ENCODE data around the gene LNX1. TPM values are rescaled to one million over a fixed set of nuclear protein-coding genes. Genes with fewer than 3 reads are reported as not detected.

Gene LNX1
- total and polyA plus RNA-seq, 9 of the 15 experiments (the other 6 are each of a cell fraction or from before 2014, with no cell fraction given) = 0.40 to 3.6 (median 2.2) TPM

DNA sequence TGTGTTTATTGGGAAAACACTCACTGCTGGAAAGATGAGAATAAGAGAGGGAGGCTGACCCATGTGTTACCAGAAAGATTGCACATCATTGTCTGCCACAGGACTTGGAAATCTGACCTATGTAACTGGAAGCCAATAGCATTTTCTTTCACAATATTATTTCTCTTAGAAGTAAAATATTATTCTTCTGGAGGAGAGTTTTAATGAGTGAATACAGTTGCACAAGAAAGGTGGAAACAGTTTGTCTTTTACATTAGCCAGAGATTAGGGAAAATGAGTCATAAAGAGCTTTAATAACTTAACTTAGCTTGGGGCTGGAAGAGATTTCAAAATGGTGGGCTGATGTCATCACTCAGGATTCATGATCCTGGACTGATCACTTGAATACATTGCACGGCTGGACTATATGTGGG, 31.5 kb upstream of the LNX1 start:
- ChIA-PET CTCF (ENCODE audit: low intra/inter-chr PET ratio) (no interaction called here), POLR2A (no interaction called here)
- Histone ChIP-seq H3K4me1 (replicated peaks in 1 of 2; ENCODE audit: control insufficient read depth in 2 of 2, insufficient read depth in 2 of 2, low read length in 2 of 2) (no peaks in the 10 kb centered on the region), H3K4me3 (no peak overlapping the region), H3K4me2 (ENCODE audit: insufficient read depth, low read length) (no peak overlapping the region), H4K20me1 (replicated peaks; ENCODE audit: control insufficient read depth, insufficient read depth, low read length) (no peaks in the 10 kb centered on the region), H2AFZ (ENCODE audit: low read depth, low read length) (no peak overlapping the region), H3K79me2 (ENCODE audit: control insufficient read depth, insufficient read depth, low read length) (no peaks in the 10 kb centered on the region), H3K27ac (ENCODE audit: extremely low read depth, low read depth, low read length) (no peak overlapping the region), H3K36me3 (ENCODE audit: control insufficient read depth, insufficient read depth, low read length) (no peaks in the 10 kb centered on the region), H3K9ac (ENCODE audit: insufficient read depth in 1 of 2, low read depth in 2 of 2, low read length in 2 of 2) (no peak overlapping the region), H3K9me3 (replicated peaks; ENCODE audit: control insufficient read depth, insufficient read depth, low read depth, low read length) (no peaks in the 10 kb centered on the region), H3K9me1 (ENCODE audit: control insufficient read depth, insufficient read depth, low read length) (no peaks in the 10 kb centered on the region), H3K27me3 (ENCODE audit: control insufficient read depth in 2 of 2, insufficient read depth in 2 of 2, low read length in 2 of 2) (no peaks in the 10 kb centered on the region)
- FAIRE-seq = no peak
- DNase-seq (ENCODE audit: extremely low read depth in 1 of 4, low spot score in 3 of 4) = no peak
- BruUV-seq (replicated peaks) = no TSS peak
- ATAC-seq = no peak
- WGBS (ENCODE audit: insufficient coverage, low coverage, missing lambda C conversion rate) = 0% methylated on average over 1 of the region's 1 CpG
- intact Hi-C loops (cut with micrococcal nuclease) (no loop called here), in situ Hi-C loops (cut with MboI) (no loop called here)
- TF ChIP-seq XRCC4 (IDR thresholded peaks at IDR 0.05; ENCODE audit: extremely low read depth, insufficient read depth, insufficient read length) (no peak), CEBPG (CRISPR knock-in tag; IDR thresholded peaks at IDR 0.05) (no peak), CEBPG (tag; conservative IDR thresholded peaks at IDR 0.05 in 1 of 2, IDR thresholded peaks at IDR 0.05 in 1 of 2) (0 out of 4 replicates have a peak, but pooled peaks of 1 of the 2 experiments have one; percentile 29)

DNA sequence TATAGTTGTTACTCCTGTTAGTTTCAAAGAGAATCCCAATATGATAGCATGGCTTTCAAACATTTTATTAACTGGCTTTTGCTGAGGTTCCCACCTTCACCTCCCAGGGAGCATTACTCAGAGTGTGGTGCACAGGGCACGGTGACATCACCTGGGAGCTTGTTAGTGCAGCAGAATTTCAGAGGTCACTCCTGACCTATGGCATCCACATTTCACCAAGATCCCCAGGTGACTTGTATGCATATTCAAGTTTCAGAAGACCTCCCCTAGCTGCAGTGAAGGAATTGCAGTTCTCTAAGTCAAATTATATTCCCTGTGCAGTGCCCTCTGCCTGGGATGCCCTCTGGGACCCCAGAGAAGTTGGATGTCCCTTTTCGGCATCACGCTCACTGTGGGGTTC, 29.7 kb upstream of the LNX1 start:
- no TSS peak for BruUV-seq (replicated peaks)
- TF ChIP-seq, protein P1, sequence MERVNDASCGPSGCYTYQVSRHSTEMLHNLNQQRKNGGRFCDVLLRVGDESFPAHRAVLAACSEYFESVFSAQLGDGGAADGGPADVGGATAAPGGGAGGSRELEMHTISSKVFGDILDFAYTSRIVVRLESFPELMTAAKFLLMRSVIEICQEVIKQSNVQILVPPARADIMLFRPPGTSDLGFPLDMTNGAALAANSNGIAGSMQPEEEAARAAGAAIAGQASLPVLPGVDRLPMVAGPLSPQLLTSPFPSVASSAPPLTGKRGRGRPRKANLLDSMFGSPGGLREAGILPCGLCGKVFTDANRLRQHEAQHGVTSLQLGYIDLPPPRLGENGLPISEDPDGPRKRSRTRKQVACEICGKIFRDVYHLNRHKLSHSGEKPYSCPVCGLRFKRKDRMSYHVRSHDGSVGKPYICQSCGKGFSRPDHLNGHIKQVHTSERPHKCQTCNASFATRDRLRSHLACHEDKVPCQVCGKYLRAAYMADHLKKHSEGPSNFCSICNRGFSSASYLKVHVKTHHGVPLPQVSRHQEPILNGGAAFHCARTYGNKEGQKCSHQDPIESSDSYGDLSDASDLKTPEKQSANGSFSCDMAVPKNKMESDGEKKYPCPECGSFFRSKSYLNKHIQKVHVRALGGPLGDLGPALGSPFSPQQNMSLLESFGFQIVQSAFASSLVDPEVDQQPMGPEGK (CRISPR knock-in tag; IDR thresholded peaks at IDR 0.05; ENCODE audit: borderline replicate concordance) = no peak
- TF ChIP-seq KLF10 (CRISPR knock-in tag; IDR thresholded peaks at IDR 0.05) (no peak), RBM22 (IDR thresholded peaks at IDR 0.05; ENCODE audit: low read depth, low read length, poor library complexity, severe bottlenecking) (no peak)
- TF ChIP-seq, protein P2, sequence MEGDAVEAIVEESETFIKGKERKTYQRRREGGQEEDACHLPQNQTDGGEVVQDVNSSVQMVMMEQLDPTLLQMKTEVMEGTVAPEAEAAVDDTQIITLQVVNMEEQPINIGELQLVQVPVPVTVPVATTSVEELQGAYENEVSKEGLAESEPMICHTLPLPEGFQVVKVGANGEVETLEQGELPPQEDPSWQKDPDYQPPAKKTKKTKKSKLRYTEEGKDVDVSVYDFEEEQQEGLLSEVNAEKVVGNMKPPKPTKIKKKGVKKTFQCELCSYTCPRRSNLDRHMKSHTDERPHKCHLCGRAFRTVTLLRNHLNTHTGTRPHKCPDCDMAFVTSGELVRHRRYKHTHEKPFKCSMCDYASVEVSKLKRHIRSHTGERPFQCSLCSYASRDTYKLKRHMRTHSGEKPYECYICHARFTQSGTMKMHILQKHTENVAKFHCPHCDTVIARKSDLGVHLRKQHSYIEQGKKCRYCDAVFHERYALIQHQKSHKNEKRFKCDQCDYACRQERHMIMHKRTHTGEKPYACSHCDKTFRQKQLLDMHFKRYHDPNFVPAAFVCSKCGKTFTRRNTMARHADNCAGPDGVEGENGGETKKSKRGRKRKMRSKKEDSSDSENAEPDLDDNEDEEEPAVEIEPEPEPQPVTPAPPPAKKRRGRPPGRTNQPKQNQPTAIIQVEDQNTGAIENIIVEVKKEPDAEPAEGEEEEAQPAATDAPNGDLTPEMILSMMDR (IDR thresholded peaks at IDR 0.05 in 2 of 3, conservative IDR thresholded peaks at IDR 0.05 in 1 of 3; ENCODE audit: insufficient read depth in 2 of 3, low read depth in 1 of 3, low read length in 3 of 3) = peak in 2 of 3 experiments; percentile 20 to 27; a peak in 1 of 6 replicates
- no peak for DNase-seq (ENCODE audit: extremely low read depth in 1 of 4, low spot score in 3 of 4)
- no peaks in the 10 kb centered on the region for H3K9me3 ChIP-seq (replicated peaks; ENCODE audit: control insufficient read depth, insufficient read depth, low read depth, low read length)
- ChIA-PET POLR2A (interaction anchor here (0.5 kb wide), 1 partner anchor 10 kb away, joined by 3 read pairs; no protein-coding TSS in a partner anchor), CTCF (ENCODE audit: low intra/inter-chr PET ratio) (no interaction called here)
- no peaks in the 10 kb centered on the region for H3K36me3 ChIP-seq (ENCODE audit: control insufficient read depth, insufficient read depth, low read length)
- 0% methylated on average over 3 of the region's 3 CpGs for WGBS (ENCODE audit: insufficient coverage, low coverage, missing lambda C conversion rate)
- no peak overlapping the region for H2AFZ ChIP-seq (ENCODE audit: low read depth, low read length)
- no peaks in the 10 kb centered on the region for H3K27me3 ChIP-seq (ENCODE audit: control insufficient read depth in 2 of 2, insufficient read depth in 2 of 2, low read length in 2 of 2)
- no peak overlapping the region for H3K27ac ChIP-seq (ENCODE audit: extremely low read depth, low read depth, low read length)
- H4K20me1 ChIP-seq (replicated peaks; ENCODE audit: control insufficient read depth, insufficient read depth, low read length) = no peaks in the 10 kb centered on the region
- peak; percentile 39; the same call in 1 of the 3 replicates for ATAC-seq
- no peak overlapping the region for H3K4me3 ChIP-seq
- FAIRE-seq = no peak
- intact Hi-C loops (cut with micrococcal nuclease) = no loop called here
- in situ Hi-C loops (cut with MboI) = no loop called here
- no peaks in the 10 kb centered on the region for H3K9me1 ChIP-seq (ENCODE audit: control insufficient read depth, insufficient read depth, low read length)
- H3K4me2 ChIP-seq (ENCODE audit: insufficient read depth, low read length) = no peak overlapping the region
- H3K79me2 ChIP-seq (ENCODE audit: control insufficient read depth, insufficient read depth, low read length) = no peaks in the 10 kb centered on the region
- H3K9ac ChIP-seq (ENCODE audit: insufficient read depth in 1 of 2, low read depth in 2 of 2, low read length in 2 of 2) = no peak overlapping the region
- no peaks in the 10 kb centered on the region for H3K4me1 ChIP-seq (replicated peaks in 1 of 2; ENCODE audit: control insufficient read depth in 2 of 2, insufficient read depth in 2 of 2, low read length in 2 of 2)
